Measurements from ENCODE around the gene RIMS4. TPM values are rescaled to one million over a fixed set of nuclear protein-coding genes. Genes with fewer than 3 reads are reported as not detected.

Gene RIMS4
- total and polyA plus RNA-seq, 4 donors = not detected

DNA sequence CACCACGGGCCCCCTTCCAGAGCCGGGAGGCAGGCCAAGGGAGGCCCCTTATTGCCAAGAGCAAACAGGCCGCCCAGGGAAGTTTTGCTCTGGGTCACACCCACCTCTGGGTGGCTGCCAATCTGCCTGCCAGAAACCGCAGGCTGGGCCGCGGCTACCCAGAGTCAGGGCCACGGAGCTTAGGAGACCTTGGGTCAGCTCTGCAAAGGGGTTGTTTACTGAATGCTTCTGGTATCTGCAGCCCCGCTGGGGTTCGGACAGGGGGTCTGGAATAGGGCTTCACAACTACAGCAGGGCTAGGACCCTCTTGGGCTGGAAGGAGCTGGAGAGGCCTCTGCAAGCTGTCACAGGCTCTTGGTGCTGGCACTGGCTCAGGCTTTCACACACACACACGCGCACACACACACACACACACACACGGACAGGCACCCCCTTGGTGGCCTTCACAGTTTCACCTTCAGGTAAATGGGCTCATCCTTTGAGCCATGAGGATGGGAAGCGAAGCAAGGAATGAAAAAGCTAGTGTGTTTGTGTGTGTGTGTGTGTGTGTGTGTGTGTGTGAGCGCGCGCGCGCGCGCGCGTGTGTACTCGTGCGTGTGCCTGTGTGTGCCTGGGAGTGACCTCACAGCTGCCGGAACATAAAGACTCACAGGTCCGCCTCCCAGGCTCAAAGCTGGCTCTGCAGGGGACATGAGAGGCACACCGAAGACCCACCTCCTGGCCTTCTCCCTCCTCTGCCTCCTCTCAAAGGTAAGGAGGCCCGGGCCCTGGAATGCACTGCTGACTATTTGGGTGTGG, 95.4 kb downstream of the RIMS4 start, which contains the start of gene CCN5:
CCN5 (plus strand) TSS at position 669 of the 798 bp plus-strand sequence; CDS start at position 691, 22 bp downstream.
- H3K27me3 ChIP-seq (ENCODE audit: control insufficient read depth in 4 of 4, insufficient read depth in 4 of 4, low read length in 3 of 4) = no peaks in the 10 kb centered on the region
- peak; percentile 70 for DNase-seq (ENCODE audit: low spot score)
- H3K9ac ChIP-seq (ENCODE audit: low read depth in 1 of 2, low read length in 2 of 2) = no peak within 1 kb of the TSS
- H3K4me1 ChIP-seq (ENCODE audit: control insufficient read depth in 4 of 4, insufficient read depth in 4 of 4, low read length in 3 of 4) = peaks cover 0 to 8% (median 0%) of the 10 kb centered on the region in 4 donors
- H3K36me3 ChIP-seq (ENCODE audit: control insufficient read depth in 4 of 4, insufficient read depth in 3 of 4, low read depth in 1 of 4, low read length in 3 of 4) = no peaks in the 10 kb centered on the region
- TF ChIP-seq TAF1 (conservative IDR thresholded peaks at IDR 0.05) (no peak), NR2F2 (IDR thresholded peaks at IDR 0.05) (peak; percentile 20)
- no peak within 1 kb of the TSS for H3K27ac ChIP-seq (ENCODE audit: low read depth in 1 of 2, low read length in 2 of 2)
- no peaks in the 10 kb centered on the region for H3K9me3 ChIP-seq (ENCODE audit: control insufficient read depth in 4 of 4, low read length in 3 of 4)
- no peak within 1 kb of the TSS for H3K4me3 ChIP-seq (ENCODE audit: low read depth in 1 of 3, low read length in 3 of 3)
- WGBS = 39% methylated on average over 28 of the region's 28 CpGs

DNA sequence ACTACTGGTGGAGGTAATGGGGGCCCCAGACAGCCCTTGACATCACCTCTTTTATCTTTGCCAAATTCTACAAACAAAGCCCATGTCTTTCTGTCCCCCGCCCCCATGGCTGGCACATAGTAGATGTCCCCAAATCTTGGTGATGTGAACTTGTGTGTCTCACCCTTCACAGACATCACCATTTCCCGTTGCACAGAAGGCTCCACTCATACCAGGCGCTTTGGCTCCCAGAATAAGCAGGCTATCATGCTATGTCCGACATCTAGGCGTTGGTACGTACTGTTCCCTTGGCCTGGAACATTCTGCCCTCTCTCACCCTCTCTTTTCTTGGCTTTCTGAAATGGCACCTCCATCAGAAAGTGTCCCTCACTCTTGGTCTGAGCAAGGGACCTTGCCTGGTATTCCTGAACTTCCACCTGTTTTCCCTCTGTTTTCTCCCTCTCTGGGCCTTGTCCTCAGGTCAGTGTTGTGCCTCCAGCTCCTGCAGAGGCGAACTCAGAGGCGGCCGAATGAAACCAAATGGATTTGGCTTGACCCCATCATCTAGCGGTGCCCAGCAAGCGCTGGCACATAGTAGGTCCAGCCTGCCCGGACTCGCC, 96.1 kb downstream of the RIMS4 start:
- DNase-seq (ENCODE audit: low spot score) = no peak
- no peak overlapping the region for H3K9ac ChIP-seq (ENCODE audit: low read depth in 1 of 2, low read length in 2 of 2)
- H3K27ac ChIP-seq (ENCODE audit: low read depth in 1 of 2, low read length in 2 of 2) = no peak overlapping the region
- 65% methylated on average over 13 of the region's 13 CpGs for WGBS
- H3K4me3 ChIP-seq (ENCODE audit: low read depth in 1 of 3, low read length in 3 of 3) = no peak overlapping the region
- peaks cover 0 to 8% (median 0%) of the 10 kb centered on the region in 4 donors for H3K4me1 ChIP-seq (ENCODE audit: control insufficient read depth in 4 of 4, insufficient read depth in 4 of 4, low read length in 3 of 4)
- no peaks in the 10 kb centered on the region for H3K9me3 ChIP-seq (ENCODE audit: control insufficient read depth in 4 of 4, low read length in 3 of 4)
- H3K27me3 ChIP-seq (ENCODE audit: control insufficient read depth in 4 of 4, insufficient read depth in 4 of 4, low read length in 3 of 4) = no peaks in the 10 kb centered on the region
- H3K36me3 ChIP-seq (ENCODE audit: control insufficient read depth in 4 of 4, insufficient read depth in 3 of 4, low read depth in 1 of 4, low read length in 3 of 4) = no peaks in the 10 kb centered on the region
- TF ChIP-seq, protein P1, sequence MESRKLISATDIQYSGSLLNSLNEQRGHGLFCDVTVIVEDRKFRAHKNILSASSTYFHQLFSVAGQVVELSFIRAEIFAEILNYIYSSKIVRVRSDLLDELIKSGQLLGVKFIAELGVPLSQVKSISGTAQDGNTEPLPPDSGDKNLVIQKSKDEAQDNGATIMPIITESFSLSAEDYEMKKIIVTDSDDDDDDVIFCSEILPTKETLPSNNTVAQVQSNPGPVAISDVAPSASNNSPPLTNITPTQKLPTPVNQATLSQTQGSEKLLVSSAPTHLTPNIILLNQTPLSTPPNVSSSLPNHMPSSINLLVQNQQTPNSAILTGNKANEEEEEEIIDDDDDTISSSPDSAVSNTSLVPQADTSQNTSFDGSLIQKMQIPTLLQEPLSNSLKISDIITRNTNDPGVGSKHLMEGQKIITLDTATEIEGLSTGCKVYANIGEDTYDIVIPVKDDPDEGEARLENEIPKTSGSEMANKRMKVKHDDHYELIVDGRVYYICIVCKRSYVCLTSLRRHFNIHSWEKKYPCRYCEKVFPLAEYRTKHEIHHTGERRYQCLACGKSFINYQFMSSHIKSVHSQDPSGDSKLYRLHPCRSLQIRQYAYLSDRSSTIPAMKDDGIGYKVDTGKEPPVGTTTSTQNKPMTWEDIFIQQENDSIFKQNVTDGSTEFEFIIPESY (IDR thresholded peaks at IDR 0.05) = no peak
- no peak for TF ChIP-seq FOXA2 (IDR thresholded peaks at IDR 0.05)
- peak; percentile 40 for TF ChIP-seq SP1 (IDR thresholded peaks at IDR 0.05)
- peak; percentile 37 for TF ChIP-seq NR2F2 (IDR thresholded peaks at IDR 0.05)
- no peak for TF ChIP-seq EGR1 (IDR thresholded peaks at IDR 0.05; ENCODE audit: low read depth in 2 of 2)
- TF ChIP-seq, protein P2, sequence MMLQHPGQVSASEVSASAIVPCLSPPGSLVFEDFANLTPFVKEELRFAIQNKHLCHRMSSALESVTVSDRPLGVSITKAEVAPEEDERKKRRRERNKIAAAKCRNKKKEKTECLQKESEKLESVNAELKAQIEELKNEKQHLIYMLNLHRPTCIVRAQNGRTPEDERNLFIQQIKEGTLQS (IDR thresholded peaks at IDR 0.05) = no peak

DNA sequence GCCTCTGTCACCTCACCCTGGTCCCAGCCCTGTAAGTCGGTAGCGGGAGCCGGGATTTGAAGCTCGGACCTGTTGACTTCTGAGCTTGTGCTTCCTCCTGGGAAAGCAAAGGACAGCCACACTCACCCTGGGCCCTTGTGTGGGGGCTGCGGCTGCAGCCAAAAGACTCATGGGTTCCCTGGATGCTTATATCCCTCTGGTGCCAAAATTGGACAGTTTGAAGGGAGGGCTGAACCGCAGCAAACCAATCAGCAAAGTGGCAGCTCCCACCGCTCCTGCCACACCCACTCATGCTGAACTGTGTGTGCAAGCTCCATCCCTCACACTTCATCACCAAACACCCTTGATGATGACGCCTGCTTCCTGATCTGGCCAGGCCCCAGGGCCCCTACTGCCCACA, 99.1 kb downstream of the RIMS4 start:
- DNase-seq (ENCODE audit: low spot score) = no peak
- peaks cover 0 to 8% (median 0%) of the 10 kb centered on the region in 4 donors for H3K4me1 ChIP-seq (ENCODE audit: control insufficient read depth in 4 of 4, insufficient read depth in 4 of 4, low read length in 3 of 4)
- no peak overlapping the region for H3K27ac ChIP-seq (ENCODE audit: low read depth in 1 of 2, low read length in 2 of 2)
- no peak overlapping the region for H3K4me3 ChIP-seq (ENCODE audit: low read depth in 1 of 3, low read length in 3 of 3)
- H3K36me3 ChIP-seq (ENCODE audit: control insufficient read depth in 4 of 4, insufficient read depth in 3 of 4, low read depth in 1 of 4, low read length in 3 of 4) = no peaks in the 10 kb centered on the region
- no peaks in the 10 kb centered on the region for H3K9me3 ChIP-seq (ENCODE audit: control insufficient read depth in 4 of 4, low read length in 3 of 4)
- 90% methylated on average over 8 of the region's 8 CpGs for WGBS
- no peak overlapping the region for H3K9ac ChIP-seq (ENCODE audit: low read depth in 1 of 2, low read length in 2 of 2)
- no peaks in the 10 kb centered on the region for H3K27me3 ChIP-seq (ENCODE audit: control insufficient read depth in 4 of 4, insufficient read depth in 4 of 4, low read length in 3 of 4)
- no peak for TF ChIP-seq YY1 (IDR thresholded peaks at IDR 0.05)
- TF ChIP-seq EGR1 (IDR thresholded peaks at IDR 0.05; ENCODE audit: low read depth in 2 of 2) = no peak
- no peak for TF ChIP-seq FOXA2 (IDR thresholded peaks at IDR 0.05)
- no peak for TF ChIP-seq TAF1 (conservative IDR thresholded peaks at IDR 0.05)
- TF ChIP-seq SP1 (IDR thresholded peaks at IDR 0.05) = no peak
- no peak for TF ChIP-seq HNF4G (IDR thresholded peaks at IDR 0.05)
- TF ChIP-seq GABPA (IDR thresholded peaks at IDR 0.05 in 1 of 2, conservative IDR thresholded peaks at IDR 0.05 in 1 of 2) = no peak
- no peak for TF ChIP-seq FOXA1 (IDR thresholded peaks at IDR 0.05)
- TF ChIP-seq, protein P3, sequence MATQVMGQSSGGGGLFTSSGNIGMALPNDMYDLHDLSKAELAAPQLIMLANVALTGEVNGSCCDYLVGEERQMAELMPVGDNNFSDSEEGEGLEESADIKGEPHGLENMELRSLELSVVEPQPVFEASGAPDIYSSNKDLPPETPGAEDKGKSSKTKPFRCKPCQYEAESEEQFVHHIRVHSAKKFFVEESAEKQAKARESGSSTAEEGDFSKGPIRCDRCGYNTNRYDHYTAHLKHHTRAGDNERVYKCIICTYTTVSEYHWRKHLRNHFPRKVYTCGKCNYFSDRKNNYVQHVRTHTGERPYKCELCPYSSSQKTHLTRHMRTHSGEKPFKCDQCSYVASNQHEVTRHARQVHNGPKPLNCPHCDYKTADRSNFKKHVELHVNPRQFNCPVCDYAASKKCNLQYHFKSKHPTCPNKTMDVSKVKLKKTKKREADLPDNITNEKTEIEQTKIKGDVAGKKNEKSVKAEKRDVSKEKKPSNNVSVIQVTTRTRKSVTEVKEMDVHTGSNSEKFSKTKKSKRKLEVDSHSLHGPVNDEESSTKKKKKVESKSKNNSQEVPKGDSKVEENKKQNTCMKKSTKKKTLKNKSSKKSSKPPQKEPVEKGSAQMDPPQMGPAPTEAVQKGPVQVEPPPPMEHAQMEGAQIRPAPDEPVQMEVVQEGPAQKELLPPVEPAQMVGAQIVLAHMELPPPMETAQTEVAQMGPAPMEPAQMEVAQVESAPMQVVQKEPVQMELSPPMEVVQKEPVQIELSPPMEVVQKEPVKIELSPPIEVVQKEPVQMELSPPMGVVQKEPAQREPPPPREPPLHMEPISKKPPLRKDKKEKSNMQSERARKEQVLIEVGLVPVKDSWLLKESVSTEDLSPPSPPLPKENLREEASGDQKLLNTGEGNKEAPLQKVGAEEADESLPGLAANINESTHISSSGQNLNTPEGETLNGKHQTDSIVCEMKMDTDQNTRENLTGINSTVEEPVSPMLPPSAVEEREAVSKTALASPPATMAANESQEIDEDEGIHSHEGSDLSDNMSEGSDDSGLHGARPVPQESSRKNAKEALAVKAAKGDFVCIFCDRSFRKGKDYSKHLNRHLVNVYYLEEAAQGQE (IDR thresholded peaks at IDR 0.05) = no peak
- no peak for TF ChIP-seq JUND (IDR thresholded peaks at IDR 0.05)
- TF ChIP-seq, protein P4, sequence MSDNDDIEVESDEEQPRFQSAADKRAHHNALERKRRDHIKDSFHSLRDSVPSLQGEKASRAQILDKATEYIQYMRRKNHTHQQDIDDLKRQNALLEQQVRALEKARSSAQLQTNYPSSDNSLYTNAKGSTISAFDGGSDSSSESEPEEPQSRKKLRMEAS (IDR thresholded peaks at IDR 0.05) = no peak
- no peak for TF ChIP-seq HNF4A (conservative IDR thresholded peaks at IDR 0.05)
- no peak for TF ChIP-seq NR2F2 (IDR thresholded peaks at IDR 0.05)
- TF ChIP-seq, protein P5, sequence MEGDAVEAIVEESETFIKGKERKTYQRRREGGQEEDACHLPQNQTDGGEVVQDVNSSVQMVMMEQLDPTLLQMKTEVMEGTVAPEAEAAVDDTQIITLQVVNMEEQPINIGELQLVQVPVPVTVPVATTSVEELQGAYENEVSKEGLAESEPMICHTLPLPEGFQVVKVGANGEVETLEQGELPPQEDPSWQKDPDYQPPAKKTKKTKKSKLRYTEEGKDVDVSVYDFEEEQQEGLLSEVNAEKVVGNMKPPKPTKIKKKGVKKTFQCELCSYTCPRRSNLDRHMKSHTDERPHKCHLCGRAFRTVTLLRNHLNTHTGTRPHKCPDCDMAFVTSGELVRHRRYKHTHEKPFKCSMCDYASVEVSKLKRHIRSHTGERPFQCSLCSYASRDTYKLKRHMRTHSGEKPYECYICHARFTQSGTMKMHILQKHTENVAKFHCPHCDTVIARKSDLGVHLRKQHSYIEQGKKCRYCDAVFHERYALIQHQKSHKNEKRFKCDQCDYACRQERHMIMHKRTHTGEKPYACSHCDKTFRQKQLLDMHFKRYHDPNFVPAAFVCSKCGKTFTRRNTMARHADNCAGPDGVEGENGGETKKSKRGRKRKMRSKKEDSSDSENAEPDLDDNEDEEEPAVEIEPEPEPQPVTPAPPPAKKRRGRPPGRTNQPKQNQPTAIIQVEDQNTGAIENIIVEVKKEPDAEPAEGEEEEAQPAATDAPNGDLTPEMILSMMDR (IDR thresholded peaks at IDR 0.05; ENCODE audit: low read depth, low read length, missing input control) = no peak
- no peak for TF ChIP-seq RAD21 (IDR thresholded peaks at IDR 0.05)

Data from liver (tissue), 9 donors.